Measurements from ENCODE around the gene ALOXE3.

ALOXE3 gene

GRCh38 chr17:8149419-8150193 lies 31.3 kb upstream of the ALOXE3 start:
- Histone ChIP-seq H3K9ac (ENCODE audit: low read depth, low read length) (no peak overlapping the region), H3K9me3 (ENCODE audit: insufficient read depth, low read length, severe bottlenecking) (no peaks in the 10 kb centered on the region), H3K36me3 (ENCODE audit: insufficient read depth, low read length) (peaks cover 56% of the 10 kb centered on the region), H3K4me3 (ENCODE audit: low read depth in 1 of 2, low read length in 2 of 2) (no peak overlapping the region), H2AFZ (ENCODE audit: low read depth, low read length) (no peak overlapping the region), H3K27ac (ENCODE audit: low read length) (no peak overlapping the region), H3K4me2 (ENCODE audit: insufficient read depth, low read length) (no peak overlapping the region), H3K4me1 (ENCODE audit: insufficient read depth, low read length) (peaks cover 38% of the 10 kb centered on the region), H3K27me3 (ENCODE audit: insufficient read depth, low read length, poor library complexity) (no peaks in the 10 kb centered on the region), H3K79me2 (ENCODE audit: insufficient read depth, low read length) (peaks cover 17% of the 10 kb centered on the region), H4K20me1 (ENCODE audit: insufficient read depth, low read length) (peaks cover 22% of the 10 kb centered on the region)
- no peak for TF ChIP-seq EZH2 (IDR thresholded peaks at IDR 0.05; ENCODE audit: borderline replicate concordance, low read depth, low read length, severe bottlenecking)
- TF ChIP-seq, protein P1, sequence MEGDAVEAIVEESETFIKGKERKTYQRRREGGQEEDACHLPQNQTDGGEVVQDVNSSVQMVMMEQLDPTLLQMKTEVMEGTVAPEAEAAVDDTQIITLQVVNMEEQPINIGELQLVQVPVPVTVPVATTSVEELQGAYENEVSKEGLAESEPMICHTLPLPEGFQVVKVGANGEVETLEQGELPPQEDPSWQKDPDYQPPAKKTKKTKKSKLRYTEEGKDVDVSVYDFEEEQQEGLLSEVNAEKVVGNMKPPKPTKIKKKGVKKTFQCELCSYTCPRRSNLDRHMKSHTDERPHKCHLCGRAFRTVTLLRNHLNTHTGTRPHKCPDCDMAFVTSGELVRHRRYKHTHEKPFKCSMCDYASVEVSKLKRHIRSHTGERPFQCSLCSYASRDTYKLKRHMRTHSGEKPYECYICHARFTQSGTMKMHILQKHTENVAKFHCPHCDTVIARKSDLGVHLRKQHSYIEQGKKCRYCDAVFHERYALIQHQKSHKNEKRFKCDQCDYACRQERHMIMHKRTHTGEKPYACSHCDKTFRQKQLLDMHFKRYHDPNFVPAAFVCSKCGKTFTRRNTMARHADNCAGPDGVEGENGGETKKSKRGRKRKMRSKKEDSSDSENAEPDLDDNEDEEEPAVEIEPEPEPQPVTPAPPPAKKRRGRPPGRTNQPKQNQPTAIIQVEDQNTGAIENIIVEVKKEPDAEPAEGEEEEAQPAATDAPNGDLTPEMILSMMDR (IDR thresholded peaks at IDR 0.05; ENCODE audit: borderline replicate concordance, extremely low read depth, low read length, poor library complexity, severe bottlenecking), result no peak
- no peak for DNase-seq
- no peak for ATAC-seq (ENCODE audit: insufficient read depth, low read depth)

DNA sequence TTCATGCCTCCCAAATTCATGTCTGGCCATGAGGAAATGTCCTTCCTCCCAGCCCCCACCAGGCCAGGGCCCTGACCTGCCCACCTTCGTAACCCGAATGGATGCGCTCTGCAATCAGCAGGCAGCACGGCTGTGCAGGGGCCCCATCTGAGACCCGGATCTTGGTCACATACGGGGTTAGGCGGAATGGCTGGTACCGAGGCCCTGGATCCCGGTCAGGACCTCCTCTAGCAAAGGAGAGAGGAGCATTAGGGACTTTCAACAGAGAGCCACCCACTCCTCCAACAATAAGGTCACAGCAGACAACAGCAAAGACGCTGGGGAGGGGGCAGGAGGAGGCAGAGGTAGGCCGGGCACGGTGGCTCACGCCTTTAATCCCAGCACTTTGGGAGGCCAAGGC lies 30.2 kb upstream of the ALOXE3 start:
- peaks cover 30% of the 10 kb centered on the region for H3K4me1 ChIP-seq (ENCODE audit: insufficient read depth, low read length)
- H3K9me3 ChIP-seq (ENCODE audit: insufficient read depth, low read length, severe bottlenecking), result no peaks in the 10 kb centered on the region
- H3K79me2 ChIP-seq (ENCODE audit: insufficient read depth, low read length), result peaks cover 17% of the 10 kb centered on the region
- TF ChIP-seq, protein P1 (IDR thresholded peaks at IDR 0.05; ENCODE audit: borderline replicate concordance, extremely low read depth, low read length, poor library complexity, severe bottlenecking), result no peak
- TF ChIP-seq EZH2 (IDR thresholded peaks at IDR 0.05; ENCODE audit: borderline replicate concordance, low read depth, low read length, severe bottlenecking), result no peak
- no peak overlapping the region for H3K27ac ChIP-seq (ENCODE audit: low read length)
- no peaks in the 10 kb centered on the region for H3K27me3 ChIP-seq (ENCODE audit: insufficient read depth, low read length, poor library complexity)
- peaks cover 22% of the 10 kb centered on the region for H4K20me1 ChIP-seq (ENCODE audit: insufficient read depth, low read length)
- H3K36me3 ChIP-seq (ENCODE audit: insufficient read depth, low read length), result peaks cover 67% of the 10 kb centered on the region
- no peak overlapping the region for H3K9ac ChIP-seq (ENCODE audit: low read depth, low read length)
- H3K4me2 ChIP-seq (ENCODE audit: insufficient read depth, low read length), result no peak overlapping the region
- no peak for ATAC-seq (ENCODE audit: insufficient read depth, low read depth)
- no peak for DNase-seq
- no peak overlapping the region for H3K4me3 ChIP-seq (ENCODE audit: low read depth in 1 of 2, low read length in 2 of 2)
- H2AFZ ChIP-seq (ENCODE audit: low read depth, low read length), result no peak overlapping the region

GRCh38 chr17:8147805-8148404 lies 29.6 kb upstream of the ALOXE3 start:
- no peaks in the 10 kb centered on the region for H3K27me3 ChIP-seq (ENCODE audit: insufficient read depth, low read length, poor library complexity)
- H3K4me3 ChIP-seq (ENCODE audit: low read depth in 1 of 2, low read length in 2 of 2), result no peak overlapping the region
- no peak for DNase-seq
- peaks cover 17% of the 10 kb centered on the region for H3K79me2 ChIP-seq (ENCODE audit: insufficient read depth, low read length)
- no peak overlapping the region for H3K4me2 ChIP-seq (ENCODE audit: insufficient read depth, low read length)
- no peak overlapping the region for H2AFZ ChIP-seq (ENCODE audit: low read depth, low read length)
- no peak overlapping the region for H3K27ac ChIP-seq (ENCODE audit: low read length)
- H4K20me1 ChIP-seq (ENCODE audit: insufficient read depth, low read length), result peaks cover 22% of the 10 kb centered on the region
- peaks cover 72% of the 10 kb centered on the region for H3K36me3 ChIP-seq (ENCODE audit: insufficient read depth, low read length)
- ATAC-seq (ENCODE audit: insufficient read depth, low read depth), result no peak
- TF ChIP-seq, protein P1 (IDR thresholded peaks at IDR 0.05; ENCODE audit: borderline replicate concordance, extremely low read depth, low read length, poor library complexity, severe bottlenecking), result no peak
- TF ChIP-seq EZH2 (IDR thresholded peaks at IDR 0.05; ENCODE audit: borderline replicate concordance, low read depth, low read length, severe bottlenecking), result no peak
- H3K9me3 ChIP-seq (ENCODE audit: insufficient read depth, low read length, severe bottlenecking), result no peaks in the 10 kb centered on the region
- no peak overlapping the region for H3K9ac ChIP-seq (ENCODE audit: low read depth, low read length)
- peaks cover 28% of the 10 kb centered on the region for H3K4me1 ChIP-seq (ENCODE audit: insufficient read depth, low read length)

All from DND-41 (cell line).